Keratinocyte (primary cell): ENCODE results near the gene ATRNL1.

Experiments
- CTCF ChIP-seq, 3 experiments: IDR thresholded peaks in 1 of 3; conservative IDR thresholded peaks in 1 of 3; optimal IDR thresholded peaks in 1 of 3; 2 replicates in 2 of 3; 3 replicates in 1 of 3; pipeline versions ENCODE3 to v1.5.1; 2011; ENCODE audit warnings: low read length in 3 of 3, mild to moderate bottlenecking in 3 of 3, moderate library complexity in 2 of 3, control low read depth in 1 of 3, inconsistent platforms in 1 of 3; ENCODE audit not compliant: insufficient read depth in 2 of 3; ENCODE audit errors: extremely low read depth in 1 of 3
- EZH2 ChIP-seq: IDR thresholded peaks from one replicate; pipeline ENCODE4 v1.6.1; 2012; ENCODE audit warnings: inconsistent platforms, mild to moderate bottlenecking, low read length, moderate library complexity

- TF ChIP-seq CTCF (optimal IDR thresholded peaks at IDR 0.05 in 1 of 3, IDR thresholded peaks at IDR 0.05 in 1 of 3, conservative IDR thresholded peaks at IDR 0.05 in 1 of 3; ENCODE audit: extremely low read depth in 1 of 3, insufficient read depth in 2 of 3, low read length in 3 of 3), result no peak
- TF ChIP-seq EZH2, result no peak
Observed at GRCh38 chr10:115831016-115831415, 737.9 kb downstream of the ATRNL1 start.
